CD8-positive, alpha-beta memory T cell (primary cell): ENCODE results near the gene RASSF3. TPM values are rescaled to one million over a fixed set of nuclear protein-coding genes. Genes with fewer than 3 reads are reported as not detected.
A peak's percentile ranks its signal among the peaks of the same experiment; 100 is the strongest.

Experiments
- CTCF ChIA-PET: fragments of 350-600 bp; sonication (Branson Sonifier 250); formaldehyde crosslinking; loops from one replicate; lab custom pipeline; 2021; ENCODE audit warnings: antibody characterized with exemption; lab: Charles Lee
- POLR2A ChIA-PET: fragments of 350-600 bp; sonication (Branson Sonifier 250); formaldehyde crosslinking; loops from one replicate; lab custom pipeline; 2021; ENCODE audit warnings: antibody characterized with exemption; lab: Charles Lee
- DNase-seq, 5 donors: peaks; one replicate each; pipeline versions ENCODE4 v3.0.0 to v3.0.0-alpha.2; 2020 to 2022; ENCODE audit warnings: mixed read lengths in 1 of 5
- H3K27ac ChIP-seq: one replicate; pipeline ENCODE4 v1.7.0; 2013; ENCODE audit warnings: low read depth, mild to moderate bottlenecking, low read length, moderate library complexity
- H3K27me3 ChIP-seq: 2 replicates; pipeline ENCODE4 v1.7.0; 2013; ENCODE audit warnings: low read length, mild to moderate bottlenecking; ENCODE audit not compliant: insufficient read depth, poor library complexity, severe bottlenecking
- H3K36me3 ChIP-seq: 2 replicates; pipeline ENCODE4 v1.7.0; 2013; ENCODE audit warnings: mild to moderate bottlenecking, low read length, moderate library complexity; ENCODE audit not compliant: insufficient read depth
- H3K4me1 ChIP-seq: 2 replicates; pipeline ENCODE4 v1.7.0; 2013; ENCODE audit warnings: mild to moderate bottlenecking, low read length, moderate library complexity; ENCODE audit not compliant: insufficient read depth
- H3K4me3 ChIP-seq: 2 replicates; pipeline ENCODE4 v1.7.0; 2013; ENCODE audit warnings: mild to moderate bottlenecking, low read length
- H3K9me3 ChIP-seq: 2 replicates; pipeline ENCODE4 v1.7.0; 2013; ENCODE audit warnings: mild to moderate bottlenecking, low read length
- H3K27ac Mint-ChIP-seq, 8 donors: one replicate each; pipeline ENCODE4 v1.8.0; 2020 to 2021; ENCODE audit warnings: mixed read lengths in 8 of 8, mild to moderate bottlenecking in 6 of 8, inconsistent platforms in 3 of 8, moderate library complexity in 3 of 8
- H3K27me3 Mint-ChIP-seq, 2 donors: one replicate each; pipeline ENCODE4 v1.8.0; 2020 to 2021; ENCODE audit warnings: mixed read lengths in 2 of 2, mild to moderate bottlenecking in 1 of 2, moderate library complexity in 1 of 2
- H3K36me3 Mint-ChIP-seq, 3 donors: one replicate each; pipeline ENCODE4 v1.8.0; 2020 to 2021; ENCODE audit warnings: mixed read lengths in 3 of 3, inconsistent platforms in 1 of 3, mild to moderate bottlenecking in 1 of 3
- H3K4me1 Mint-ChIP-seq, 3 donors: one replicate each; pipeline ENCODE4 v1.8.0; 2020 to 2021; ENCODE audit warnings: mixed read lengths in 3 of 3, inconsistent platforms in 1 of 3, mild to moderate bottlenecking in 1 of 3
- H3K4me3 Mint-ChIP-seq, 7 donors: one replicate each; pipeline ENCODE4 v1.8.0; 2020 to 2021; ENCODE audit warnings: mixed read lengths in 7 of 7, mild to moderate bottlenecking in 6 of 7, moderate library complexity in 4 of 7, inconsistent platforms in 2 of 7
- H3K9me3 Mint-ChIP-seq, 5 donors: one replicate each; pipeline ENCODE4 v1.8.0; 2020 to 2022; ENCODE audit warnings: mixed read lengths in 5 of 5, mild to moderate bottlenecking in 3 of 5, moderate library complexity in 2 of 5, inconsistent platforms in 1 of 5
- polyA plus RNA-seq: library from polyadenylated mRNA; unstranded; fragments of 300-500 nt; fragmentation: Illumina TruSeq; gene quantifications from one replicate; pipeline ENCODE4 v1.2.3, GENCODE V29; 2021
- total RNA-seq, 2 experiments: library from RNA; stranded (reverse); gene quantifications; one replicate each; pipeline ENCODE4 v1.2.3, GENCODE V29; 2021

RASSF3 gene
- total and polyA plus RNA-seq, 3 experiments from 2014 or later = 4.0 to 59.2 (median 58.2) TPM

DNA sequence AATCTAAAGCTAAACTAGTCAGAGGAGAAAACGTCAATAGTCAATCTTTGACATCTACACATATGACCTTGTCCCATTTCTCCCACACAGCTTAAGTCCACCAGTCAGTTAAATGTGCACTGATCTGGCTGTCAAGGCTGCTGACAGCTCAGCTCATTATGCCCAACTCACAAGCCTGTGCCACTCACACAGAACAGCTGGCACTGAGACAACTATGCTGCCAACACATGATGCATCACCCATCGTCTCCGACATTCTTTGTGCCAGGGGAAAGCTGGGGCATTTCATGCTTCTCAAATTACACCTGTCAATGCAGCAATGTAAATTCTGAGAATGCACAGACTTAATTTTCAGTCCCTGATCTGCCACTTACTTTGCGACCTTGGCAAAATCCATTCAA lies 123.6 kb downstream of the RASSF3 start:
- H3K27ac Mint-ChIP-seq = peak overlapping the region in 3 of 8 donors; percentile 15 to 36 (median 21)
- no peaks in the 10 kb centered on the region for H3K27me3 ChIP-seq
- DNase-seq = no peak
- H3K27me3 Mint-ChIP-seq = no peaks in the 10 kb centered on the region
- no peaks in the 10 kb centered on the region for H3K9me3 Mint-ChIP-seq
- no peaks in the 10 kb centered on the region for H3K9me3 ChIP-seq
- H3K4me1 Mint-ChIP-seq = peaks cover 24 to 32% (median 29%) of the 10 kb centered on the region in 3 donors
- POLR2A ChIA-PET = no interaction called here
- CTCF ChIA-PET = interaction anchor here (0.9 to 2.8 kb wide), 3 partner anchors 18 to 184 kb away, joined by 3 to 9 read pairs (median 3); no protein-coding TSS in a partner anchor
- H3K36me3 Mint-ChIP-seq = peaks cover 18 to 59% (median 37%) of the 10 kb centered on the region in 3 donors
- H3K36me3 ChIP-seq = peaks cover 6% of the 10 kb centered on the region
- peaks cover 17% of the 10 kb centered on the region for H3K4me1 ChIP-seq
- no peak overlapping the region for H3K4me3 Mint-ChIP-seq
- H3K27ac ChIP-seq = no peak overlapping the region
- no peak overlapping the region for H3K4me3 ChIP-seq

DNA sequence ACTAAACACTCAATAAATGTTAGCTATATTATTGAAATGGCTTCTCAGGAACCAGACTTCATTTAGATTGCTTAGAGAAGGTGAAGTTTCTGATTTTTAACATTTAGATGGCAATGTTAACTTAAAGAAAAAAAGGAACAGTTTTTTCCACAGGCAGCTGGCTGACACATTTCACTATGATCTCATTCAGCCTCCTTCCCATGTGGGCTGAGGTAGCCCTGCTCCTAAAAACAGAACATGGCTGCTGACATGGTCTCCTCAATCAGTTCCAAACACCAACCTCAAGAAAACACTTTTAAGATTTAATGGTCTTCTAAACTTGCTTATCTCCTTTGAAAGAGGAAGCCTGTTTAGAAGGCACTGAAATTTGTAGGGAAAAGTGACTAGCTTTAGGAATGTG lies 125.1 kb downstream of the RASSF3 start:
- H3K36me3 ChIP-seq = peaks cover 13% of the 10 kb centered on the region
- ChIA-PET CTCF (interaction anchor here (1.7 to 2.8 kb wide), 2 partner anchors 9 to 186 kb away, joined by 4 to 9 read pairs; no protein-coding TSS in a partner anchor), POLR2A (no interaction called here)
- Mint-ChIP-seq H3K4me1 (peaks cover 17 to 27% (median 23%) of the 10 kb centered on the region in 3 donors), H3K9me3 (no peaks in the 10 kb centered on the region), H3K27me3 (no peaks in the 10 kb centered on the region), H3K36me3 (peaks cover 30 to 74% (median 39%) of the 10 kb centered on the region in 3 donors), H3K27ac (no peak overlapping the region), H3K4me3 (no peak overlapping the region)
- DNase-seq = no peak
- no peaks in the 10 kb centered on the region for H3K27me3 ChIP-seq
- H3K4me1 ChIP-seq = peaks cover 10% of the 10 kb centered on the region
- no peak overlapping the region for H3K4me3 ChIP-seq
- H3K27ac ChIP-seq = no peak overlapping the region
- H3K9me3 ChIP-seq = no peaks in the 10 kb centered on the region

- DNase-seq = no peak
- Mint-ChIP-seq H3K4me3 (no peak overlapping the region), H3K9me3 (no peaks in the 10 kb centered on the region), H3K36me3 (peaks cover 30 to 82% (median 44%) of the 10 kb centered on the region in 3 donors), H3K27me3 (no peaks in the 10 kb centered on the region), H3K4me1 (peaks cover 6 to 15% (median 12%) of the 10 kb centered on the region in 3 donors), H3K27ac (peak overlapping the region in 3 of 8 donors; percentile 14 to 82 (median 75))
- ChIA-PET POLR2A (no interaction called here), CTCF (interaction anchor here (1.0 kb wide), 1 partner anchor 42 kb away, joined by 3 read pairs; no protein-coding TSS in a partner anchor)
- Histone ChIP-seq H3K27me3 (no peaks in the 10 kb centered on the region), H3K9me3 (no peaks in the 10 kb centered on the region), H3K27ac (no peak overlapping the region), H3K36me3 (peaks cover 13% of the 10 kb centered on the region), H3K4me3 (no peak overlapping the region), H3K4me1 (no peaks in the 10 kb centered on the region)
Measured at GRCh38 chr12:64736771-64737170, 126.5 kb downstream of the RASSF3 start.

- peaks cover 13% of the 10 kb centered on the region for H3K36me3 ChIP-seq
- no peaks in the 10 kb centered on the region for H3K9me3 ChIP-seq
- H3K27ac Mint-ChIP-seq = peak overlapping the region in 7 of 8 donors; percentile 14 to 82 (median 69)
- no peak for DNase-seq
- no peaks in the 10 kb centered on the region for H3K27me3 ChIP-seq
- H3K9me3 Mint-ChIP-seq = no peaks in the 10 kb centered on the region
- H3K4me1 Mint-ChIP-seq = peaks cover 6 to 15% (median 12%) of the 10 kb centered on the region in 3 donors
- ChIA-PET POLR2A (no interaction called here), CTCF (interaction anchor here (1.0 kb wide), 1 partner anchor 43 kb away, joined by 3 read pairs; no protein-coding TSS in a partner anchor)
- no peak overlapping the region for H3K27ac ChIP-seq
- H3K4me3 Mint-ChIP-seq = no peak overlapping the region
- H3K27me3 Mint-ChIP-seq = no peaks in the 10 kb centered on the region
- H3K4me1 ChIP-seq = no peaks in the 10 kb centered on the region
- peaks cover 30 to 90% (median 47%) of the 10 kb centered on the region in 3 donors for H3K36me3 Mint-ChIP-seq
- H3K4me3 ChIP-seq = no peak overlapping the region
Measured at GRCh38 chr12:64737539-64737938, 127.2 kb downstream of the RASSF3 start.

GRCh38 chr12:64739778-64740177 lies 129.5 kb downstream of the RASSF3 start:
- peaks cover 30 to 95% (median 38%) of the 10 kb centered on the region in 3 donors for H3K36me3 Mint-ChIP-seq
- peak overlapping the region in 1 of 8 donors; percentile 5 for H3K27ac Mint-ChIP-seq
- CTCF ChIA-PET = interaction anchor here (1.5 kb wide), 1 partner anchor 11 kb away, joined by 4 read pairs; no protein-coding TSS in a partner anchor
- no peaks in the 10 kb centered on the region for H3K9me3 Mint-ChIP-seq
- H3K27ac ChIP-seq = no peak overlapping the region
- no peaks in the 10 kb centered on the region for H3K27me3 ChIP-seq
- H3K4me1 ChIP-seq = no peaks in the 10 kb centered on the region
- no peaks in the 10 kb centered on the region for H3K27me3 Mint-ChIP-seq
- H3K9me3 ChIP-seq = no peaks in the 10 kb centered on the region
- POLR2A ChIA-PET = no interaction called here
- DNase-seq = no peak
- peaks cover 30% of the 10 kb centered on the region for H3K36me3 ChIP-seq
- no peak overlapping the region for H3K4me3 Mint-ChIP-seq
- no peak overlapping the region for H3K4me3 ChIP-seq
- H3K4me1 Mint-ChIP-seq = peaks cover 6 to 15% (median 12%) of the 10 kb centered on the region in 3 donors

- Mint-ChIP-seq H3K4me1 (peaks cover 6 to 15% (median 12%) of the 10 kb centered on the region in 3 donors), H3K36me3 (peaks cover 30 to 95% (median 42%) of the 10 kb centered on the region in 3 donors), H3K27me3 (no peaks in the 10 kb centered on the region), H3K9me3 (no peaks in the 10 kb centered on the region), H3K4me3 (no peak overlapping the region), H3K27ac (no peak overlapping the region)
- Histone ChIP-seq H3K4me1 (no peaks in the 10 kb centered on the region), H3K27ac (no peak overlapping the region), H3K4me3 (no peak overlapping the region), H3K27me3 (no peaks in the 10 kb centered on the region), H3K9me3 (no peaks in the 10 kb centered on the region), H3K36me3 (peaks cover 34% of the 10 kb centered on the region)
- ChIA-PET CTCF (no interaction called here), POLR2A (no interaction called here)
- no peak for DNase-seq
Measured at GRCh38 chr12:64740646-64741045, 130.4 kb downstream of the RASSF3 start.

- Mint-ChIP-seq H3K27me3 (no peaks in the 10 kb centered on the region), H3K27ac (no peak overlapping the region), H3K9me3 (no peaks in the 10 kb centered on the region), H3K36me3 (peaks cover 19 to 93% (median 35%) of the 10 kb centered on the region in 3 donors), H3K4me1 (peaks cover 3 to 11% (median 9%) of the 10 kb centered on the region in 3 donors), H3K4me3 (no peak overlapping the region)
- no peaks in the 10 kb centered on the region for H3K9me3 ChIP-seq
- peaks cover 28% of the 10 kb centered on the region for H3K36me3 ChIP-seq
- H3K27ac ChIP-seq = no peak overlapping the region
- H3K27me3 ChIP-seq = no peaks in the 10 kb centered on the region
- ChIA-PET CTCF (no interaction called here), POLR2A (no interaction called here)
- H3K4me1 ChIP-seq = no peaks in the 10 kb centered on the region
- H3K4me3 ChIP-seq = no peak overlapping the region
- DNase-seq = no peak
Measured at GRCh38 chr12:64742416-64742815, 132.1 kb downstream of the RASSF3 start.

DNA sequence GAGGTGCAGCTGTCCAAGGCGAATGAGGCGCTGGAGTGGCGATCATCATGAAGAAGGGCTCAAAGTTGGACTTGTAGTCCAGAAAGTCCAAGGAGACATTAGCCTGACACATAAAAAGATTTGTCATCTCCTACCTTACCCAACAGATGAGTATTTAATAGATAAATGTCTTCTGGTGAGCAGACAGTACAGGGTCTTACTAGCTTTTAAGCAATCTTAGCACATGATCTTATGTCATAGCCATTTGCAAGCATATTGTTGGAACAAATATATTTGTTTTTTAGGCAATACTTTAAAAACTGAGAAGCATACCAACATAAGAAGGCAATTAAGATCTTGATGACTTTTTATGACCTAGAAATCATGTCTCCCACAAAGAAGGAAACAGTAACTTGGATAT lies 132.9 kb downstream of the RASSF3 start:
- H3K27me3 ChIP-seq = no peaks in the 10 kb centered on the region
- no peak for DNase-seq
- no peak overlapping the region for H3K27ac ChIP-seq
- no peaks in the 10 kb centered on the region for H3K9me3 ChIP-seq
- Mint-ChIP-seq H3K27me3 (no peaks in the 10 kb centered on the region), H3K9me3 (no peaks in the 10 kb centered on the region), H3K4me3 (no peak overlapping the region), H3K27ac (no peak overlapping the region), H3K36me3 (peaks cover 15 to 93% (median 35%) of the 10 kb centered on the region in 3 donors), H3K4me1 (peaks cover 0 to 6% (median 5%) of the 10 kb centered on the region in 3 donors)
- peaks cover 28% of the 10 kb centered on the region for H3K36me3 ChIP-seq
- H3K4me3 ChIP-seq = no peak overlapping the region
- ChIA-PET CTCF (no interaction called here), POLR2A (no interaction called here)
- H3K4me1 ChIP-seq = no peaks in the 10 kb centered on the region
